B cell (primary cell): ENCODE measurements around the gene PHF23. TPM values are rescaled to one million over a fixed set of nuclear protein-coding genes. Genes with fewer than 3 reads are reported as not detected.

Experiments
- ATAC-seq: fragments of 200-7000 bp; cut with Tn5 transposase; one replicate; pipeline ENCODE4 v1.10.0; 2021; ENCODE audit warnings: low read depth, mild to moderate bottlenecking, moderate number of reproducible peaks, moderate library complexity
- CTCF ChIA-PET: fragments of 350-600 bp; sonication (Branson Sonifier 250); formaldehyde crosslinking; loops from one replicate; lab custom pipeline; 2021; ENCODE audit warnings: antibody characterized with exemption, inconsistent platforms; lab: Charles Lee
- POLR2A ChIA-PET: fragments of 350-600 bp; sonication (Branson Sonifier 250); formaldehyde crosslinking; loops from one replicate; lab custom pipeline; 2021; ENCODE audit warnings: antibody characterized with exemption; lab: Charles Lee
- DNase-seq: peaks from one replicate; pipeline ENCODE4 v3.0.0; 2013
- H2AFZ ChIP-seq: 2 replicates; pipeline ENCODE4 v1.6.1; 2012; ENCODE audit warnings: mild to moderate bottlenecking, low read depth, low read length; ENCODE audit not compliant: insufficient read depth, poor library complexity, severe bottlenecking
- H3K27ac ChIP-seq, 2 donors: 1 replicate in 1 of 2; 2 replicates in 1 of 2; pipeline ENCODE4 v1.5.1; 2012 to 2013; ENCODE audit warnings: low read length in 2 of 2, mild to moderate bottlenecking in 2 of 2, moderate library complexity in 1 of 2
- H3K27me3 ChIP-seq, 4 experiments: fragments of 200-600 bp in 1 of 4; sonication (generic) in 1 of 4; replicated peaks in 1 of 4; 1 replicate in 2 of 4; 2 replicates in 2 of 4; pipeline versions ENCODE4 v1.6.1 to v1.7.0; 2013 to 2016; ENCODE audit warnings: low read length in 3 of 4, mild to moderate bottlenecking in 2 of 4, mixed read lengths in 1 of 4, moderate library complexity in 1 of 4; ENCODE audit not compliant: insufficient read depth in 4 of 4, control insufficient read depth in 3 of 4; ENCODE audit errors: control extremely low read depth in 1 of 4
- H3K36me3 ChIP-seq, 2 experiments: replicated peaks in 1 of 2; 1 replicate in 1 of 2; 2 replicates in 1 of 2; pipeline versions ENCODE4 v1.6.1 to v1.7.1; 2013; ENCODE audit warnings: low read length in 1 of 2; ENCODE audit not compliant: insufficient read depth in 2 of 2, control insufficient read depth in 1 of 2; ENCODE audit errors: control extremely low read depth in 1 of 2, extremely low read depth in 1 of 2
- H3K4me1 ChIP-seq, 2 donors: fragments of 200-600 bp in 1 of 2; sonication (generic) in 1 of 2; 1 replicate in 1 of 2; 2 replicates in 1 of 2; pipeline versions ENCODE4 v1.5.1 to v1.6.1; 2013 to 2017; ENCODE audit warnings: low read length in 2 of 2; ENCODE audit not compliant: control insufficient read depth in 2 of 2, insufficient read depth in 2 of 2
- H3K4me2 ChIP-seq: replicated peaks from 2 replicates; pipeline ENCODE3; 2012; ENCODE audit warnings: mild to moderate bottlenecking, low read depth, low read length; ENCODE audit not compliant: poor library complexity, severe bottlenecking
- H3K4me3 ChIP-seq, 5 experiments: fragments of 200-600 bp in 1 of 5; sonication (generic) in 1 of 5; 1 replicate in 3 of 5; 2 replicates in 2 of 5; pipeline versions ENCODE4 v1.5.1 to v1.7.0; 2011 to 2016; ENCODE audit warnings: low read length in 4 of 5, mild to moderate bottlenecking in 4 of 5, low read depth in 2 of 5, control low read depth in 1 of 5, moderate library complexity in 1 of 5; ENCODE audit not compliant: insufficient read depth in 1 of 5; ENCODE audit errors: control extremely low read depth in 1 of 5, extremely low read depth in 1 of 5
- H3K79me2 ChIP-seq: fragments of 200-600 bp; sonication (generic); one replicate; pipeline ENCODE4 v1.6.0; 2016; ENCODE audit warnings: low read length; ENCODE audit not compliant: control insufficient read depth, insufficient read depth
- H3K9ac ChIP-seq: fragments of 200-600 bp; sonication (generic); 2 replicates; pipeline ENCODE4 v1.6.1; 2017; ENCODE audit warnings: mild to moderate bottlenecking, low read length, moderate library complexity
- H3K9me3 ChIP-seq, 3 donors: one replicate each; pipeline versions ENCODE4 v1.6.1 to v1.7.1; 2013; ENCODE audit warnings: low read length in 2 of 3; ENCODE audit not compliant: control insufficient read depth in 2 of 3, insufficient read depth in 1 of 3; ENCODE audit errors: control extremely low read depth in 1 of 3
- H4K20me1 ChIP-seq: 2 replicates; pipeline ENCODE4 v1.6.0; 2012; ENCODE audit warnings: mild to moderate bottlenecking, low read length; ENCODE audit not compliant: insufficient read depth, control insufficient read depth, poor library complexity, severe bottlenecking
- H3K27ac Mint-ChIP-seq: one replicate; pipeline ENCODE4 v1.8.0; 2021; ENCODE audit warnings: mixed read lengths
- H3K27me3 Mint-ChIP-seq: one replicate; pipeline ENCODE4 v1.8.0; 2021; ENCODE audit warnings: mixed read lengths
- H3K4me1 Mint-ChIP-seq: one replicate; pipeline ENCODE4 v1.8.0; 2021; ENCODE audit warnings: mixed read lengths
- H3K4me3 Mint-ChIP-seq: one replicate; pipeline ENCODE4 v1.8.0; 2021; ENCODE audit warnings: mixed read lengths
- H3K9me3 Mint-ChIP-seq: one replicate; pipeline ENCODE4 v1.8.0; 2022; ENCODE audit warnings: mixed read lengths; ENCODE audit not compliant: insufficient read depth
- CTCF ChIP-seq: fragments of 200-600 bp; IDR thresholded peaks from one replicate; pipeline ENCODE4 v1.8.0; 2022; ENCODE audit warnings: antibody characterized with exemption, mild to moderate bottlenecking
- EZH2 ChIP-seq: IDR thresholded peaks from 2 replicates; pipeline ENCODE4 v1.6.1; 2012; ENCODE audit warnings: borderline replicate concordance, low read depth, mild to moderate bottlenecking, moderate library complexity, low read length; ENCODE audit not compliant: insufficient read depth, poor library complexity, severe bottlenecking
- WGBS: methylation state at CpG from one replicate; pipeline ENCODE4 v1.1.5; 2013; ENCODE audit warnings: missing lambda C conversion rate; ENCODE audit not compliant: insufficient coverage; 5-methylcytosine and 5-hydroxymethylcytosine counted together
- intact Hi-C: fragments of 100-400 bp; cut with micrococcal nuclease; formaldehyde crosslinking; loops from one replicate; pipeline ENCODE4 v1.10.0; 2022
- polyA plus RNA-seq: library from polyadenylated mRNA; depleted of rRNA; stranded (reverse); fragments of >200 nt; gene quantifications from 2 replicates; pipeline ENCODE4 v1.2.3, GENCODE V29; 2012
- total RNA-seq, 2 donors: library from RNA; stranded (reverse); fragments of 120-200 nt in 1 of 2; gene quantifications; 1 replicate in 1 of 2; 2 replicates in 1 of 2; pipeline versions ENCODE4 v1.2.3 to v1.2.4, GENCODE V29; 2013 to 2022

PHF23 gene
- total and polyA plus RNA-seq, 2 donors (not counting 1 experiment from before 2014, with no cell fraction given) = 17.6 to 42.3 TPM

GRCh38 chr17:7228920-7229319 is 10.3 kb downstream of the PHF23 start:
- H3K9me3 Mint-ChIP-seq = no peaks in the 10 kb centered on the region
- 96% methylated on average over 9 of the region's 14 CpGs for WGBS
- H3K4me2 ChIP-seq = no peak overlapping the region
- peaks cover 42% of the 10 kb centered on the region for H3K79me2 ChIP-seq
- no peak overlapping the region for H3K9ac ChIP-seq
- peaks cover 0 to 58% of the 10 kb centered on the region in 2 experiments for H3K36me3 ChIP-seq
- peaks cover 13 to 21% of the 10 kb centered on the region in 2 donors for H3K4me1 ChIP-seq
- no peak overlapping the region for H3K27ac ChIP-seq
- POLR2A ChIA-PET = no interaction called here
- TF ChIP-seq EZH2 (no peak), CTCF (no peak)
- H2AFZ ChIP-seq = no peak overlapping the region
- DNase-seq (no peak), ATAC-seq (no peak)
- CTCF ChIA-PET = interaction anchor here (1.1 kb wide), 1 partner anchor 9 kb away, joined by 6 read pairs; the partner anchor contains the start of genes ACADVL and DLG4
- no peaks in the 10 kb centered on the region for H3K27me3 ChIP-seq
- no peaks in the 10 kb centered on the region for H3K9me3 ChIP-seq
- no peak overlapping the region for H3K4me3 ChIP-seq
- H3K4me1 Mint-ChIP-seq = peaks cover 18% of the 10 kb centered on the region
- H3K27me3 Mint-ChIP-seq = no peaks in the 10 kb centered on the region
- no peak overlapping the region for H3K4me3 Mint-ChIP-seq
- intact Hi-C loops = no loop called here
- peaks cover 6% of the 10 kb centered on the region for H4K20me1 ChIP-seq
- no peak overlapping the region for H3K27ac Mint-ChIP-seq

DNA sequence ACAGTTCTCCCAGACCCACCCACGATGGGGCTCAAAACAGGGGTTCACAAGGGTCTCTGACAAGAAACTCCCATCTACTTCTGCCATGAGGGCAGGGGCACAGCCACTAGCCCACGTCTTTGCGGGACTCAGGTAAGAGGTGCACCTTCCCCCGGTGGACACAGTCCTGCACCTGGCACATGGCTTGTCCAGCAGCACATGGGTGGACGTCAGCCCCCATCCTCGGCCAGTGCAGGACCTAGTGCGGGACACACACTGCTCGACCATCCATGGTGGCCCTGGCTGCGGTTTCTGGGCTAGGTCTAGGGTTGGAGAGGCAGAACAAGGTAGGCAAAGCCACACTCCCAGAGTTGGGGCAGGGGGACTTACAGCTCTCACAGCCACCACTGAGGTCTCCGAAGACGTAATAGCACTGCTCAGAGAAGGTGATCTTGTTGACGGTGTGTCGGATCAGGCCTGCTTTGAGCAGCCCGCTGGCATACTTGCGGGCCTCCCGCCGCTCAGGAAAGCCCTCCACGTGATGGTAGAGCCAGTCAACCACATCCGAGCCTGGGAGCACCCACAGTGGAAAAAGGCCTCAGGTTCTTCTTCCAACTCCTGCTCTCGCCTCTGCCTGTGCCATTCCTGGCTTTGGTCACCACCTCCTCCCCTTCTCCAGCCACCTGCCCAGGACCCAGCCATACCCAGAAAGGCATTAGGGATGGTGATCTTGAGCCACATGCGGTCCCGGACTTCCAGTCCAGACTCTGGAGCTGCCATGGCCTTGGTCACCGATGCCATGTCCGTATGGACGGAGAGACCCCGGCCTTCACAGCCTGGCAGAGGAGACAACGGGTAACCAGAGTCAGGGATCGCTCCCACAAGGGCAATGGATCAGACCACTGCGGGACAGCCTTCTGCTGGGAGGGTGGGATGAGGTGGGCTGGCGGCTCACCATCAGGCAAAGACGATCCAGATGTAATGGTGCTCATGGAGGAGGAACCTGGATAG is 12.2 kb downstream of the PHF23 start:
- no peaks in the 10 kb centered on the region for H3K9me3 Mint-ChIP-seq
- Histone ChIP-seq H3K36me3 (peaks cover 0 to 77% of the 10 kb centered on the region in 2 experiments), H3K9me3 (no peaks in the 10 kb centered on the region), H3K79me2 (peaks cover 23% of the 10 kb centered on the region), H3K9ac (no peak overlapping the region), H3K4me1 (peaks cover 0 to 2% of the 10 kb centered on the region in 2 donors), H4K20me1 (no peaks in the 10 kb centered on the region), H3K27me3 (no peaks in the 10 kb centered on the region), H3K27ac (no peak overlapping the region), H3K4me3 (no peak overlapping the region), H3K4me2 (no peak overlapping the region), H2AFZ (no peak overlapping the region)
- ATAC-seq (no peak), DNase-seq (no peak)
- H3K4me3 Mint-ChIP-seq = no peak overlapping the region
- intact Hi-C loops = no loop called here
- ChIA-PET CTCF (no interaction called here), POLR2A (no interaction called here)
- no peaks in the 10 kb centered on the region for H3K27me3 Mint-ChIP-seq
- peaks cover 3% of the 10 kb centered on the region for H3K4me1 Mint-ChIP-seq
- no peak overlapping the region for H3K27ac Mint-ChIP-seq
- TF ChIP-seq CTCF (no peak), EZH2 (no peak)
- WGBS = 98% methylated on average over 31 of the region's 31 CpGs
